CD4-positive, alpha-beta T cell treated with Interleukin-17A for 4 hours (primary cell): ENCODE results near the gene SLC25A41.
A peak's percentile ranks its signal among the peaks of the same experiment; 100 is the strongest.

Source experiments
- DNase-seq: peaks from one replicate; pipeline ENCODE4 v3.0.0-alpha.2; 2020; ENCODE audit warnings: mixed read lengths

Gene SLC25A41

DNA sequence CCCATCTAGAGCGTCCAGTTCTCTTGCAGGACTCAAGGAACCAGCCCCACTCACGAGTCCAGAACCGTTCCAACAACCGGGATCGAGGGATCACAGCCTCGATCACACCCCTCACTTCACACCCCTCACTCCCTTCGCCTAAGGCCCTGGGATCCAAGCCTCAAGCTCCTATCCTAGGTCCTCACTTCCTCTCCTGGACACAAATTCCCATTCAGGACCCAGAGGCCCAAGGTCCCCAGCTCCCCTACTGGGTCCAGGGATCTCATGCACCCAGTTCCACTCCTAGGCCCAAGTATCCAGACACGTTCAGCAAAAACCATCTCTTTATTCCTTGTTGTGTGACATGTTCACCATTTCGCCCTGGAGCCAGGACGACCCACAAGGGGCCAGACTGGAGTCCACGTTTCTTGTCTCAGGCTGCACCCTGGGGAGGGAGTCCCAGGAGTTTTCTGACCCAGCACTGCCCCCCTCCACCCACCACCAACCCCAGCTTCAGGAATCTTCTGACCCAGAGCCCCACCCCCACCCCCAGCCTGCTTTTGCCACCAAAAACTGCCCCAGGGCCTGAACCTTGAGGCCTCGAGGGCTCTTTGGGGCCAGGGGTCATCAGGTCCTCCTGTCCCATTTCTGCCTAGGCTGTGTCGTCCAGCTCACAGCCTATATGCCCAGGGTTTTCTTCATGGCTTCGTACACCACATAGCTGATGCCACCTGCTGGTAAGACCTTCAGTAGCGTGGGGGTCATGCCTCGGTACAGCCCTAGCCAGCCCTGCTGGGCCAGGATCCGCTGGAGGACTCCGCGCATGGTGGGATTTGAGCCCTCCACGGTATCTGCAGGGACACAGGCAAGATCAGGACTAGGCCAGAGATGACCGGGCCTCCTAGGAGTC is 7.6 kb downstream of the SLC25A41 start:
- peak; percentile 18 for DNase-seq

DNA sequence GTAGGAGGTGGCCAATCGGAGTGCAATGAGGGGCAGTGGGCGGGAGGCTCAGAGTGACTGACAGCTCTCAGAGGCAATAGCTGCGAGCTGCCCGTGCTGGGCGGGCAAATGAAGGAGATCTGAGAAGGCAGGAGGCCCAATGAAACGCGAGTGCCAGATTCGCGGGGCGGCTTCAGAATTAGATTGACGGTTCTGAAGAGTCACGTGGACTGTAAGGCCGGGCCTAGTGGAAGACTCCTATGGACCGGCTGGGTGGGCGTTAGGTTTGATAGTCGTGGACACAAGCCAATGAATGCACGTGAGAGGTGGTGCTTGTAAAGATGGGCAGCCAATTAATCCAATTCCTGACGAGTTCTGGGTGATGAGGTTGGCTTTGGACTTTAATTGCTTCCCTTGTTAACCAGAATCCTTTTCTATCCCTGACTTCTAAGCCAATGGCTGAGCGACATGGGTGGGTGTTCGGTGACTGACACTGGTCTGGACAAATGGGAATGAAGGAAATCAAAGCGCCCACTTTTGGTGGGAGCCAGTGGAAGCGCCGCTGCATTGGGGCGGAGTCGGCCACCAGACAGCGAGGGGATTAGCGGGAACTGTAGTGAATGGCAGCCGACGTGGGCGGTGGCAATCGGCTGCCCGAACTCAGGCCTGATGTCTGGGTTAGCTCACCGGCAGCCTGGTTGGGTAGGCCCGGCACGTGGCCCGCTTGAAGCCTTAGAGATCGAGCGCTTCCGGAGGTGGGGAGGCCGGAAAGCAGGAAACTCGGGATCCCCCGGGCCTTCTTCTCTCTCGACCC is 8.4 kb downstream of the SLC25A41 start:
- DNase-seq, result peak; percentile 98

DNA sequence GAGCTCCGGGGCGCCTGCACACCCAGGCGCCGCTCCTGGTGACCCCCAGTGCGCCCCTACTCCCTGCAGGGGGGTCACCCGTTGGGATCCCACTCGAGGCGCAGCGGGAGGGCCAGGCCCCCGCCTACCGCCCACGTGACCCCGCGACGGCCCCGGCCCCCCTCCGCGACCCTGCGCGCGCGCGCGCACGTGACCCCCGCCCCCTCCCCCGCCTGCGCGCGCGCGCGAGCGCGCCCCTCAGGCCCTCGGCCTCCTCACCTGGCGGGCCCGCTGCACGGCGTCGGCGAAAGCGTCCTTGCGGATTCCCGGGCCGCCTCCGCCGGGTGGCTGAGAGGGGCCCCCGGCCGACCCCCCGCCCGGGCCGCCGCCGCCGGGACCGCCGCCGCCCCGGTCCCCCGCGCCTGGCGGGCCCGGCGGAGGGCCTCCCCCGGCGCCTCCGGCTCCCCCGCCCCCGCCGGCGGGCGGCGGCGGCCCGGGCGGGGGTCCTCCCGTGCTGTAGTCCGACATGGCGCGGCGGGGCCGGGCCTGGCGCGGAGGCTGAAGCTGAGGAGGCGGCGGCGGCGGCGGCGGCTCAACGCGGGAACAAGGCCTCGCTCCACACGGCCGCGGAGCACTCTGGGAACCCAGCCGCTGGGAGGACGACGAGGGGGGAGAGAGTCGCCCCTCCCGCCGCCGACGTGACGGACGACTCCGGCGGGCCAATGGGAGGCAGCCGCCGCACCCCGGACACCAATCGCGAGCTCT is 9.2 kb downstream of the SLC25A41 start, which contains the start of gene KHSRP:
KHSRP (minus strand) TSS at position 617 of the 744 bp plus-strand sequence; CDS start at position 507, 110 bp downstream.
- DNase-seq, result peak; percentile 37

DNA sequence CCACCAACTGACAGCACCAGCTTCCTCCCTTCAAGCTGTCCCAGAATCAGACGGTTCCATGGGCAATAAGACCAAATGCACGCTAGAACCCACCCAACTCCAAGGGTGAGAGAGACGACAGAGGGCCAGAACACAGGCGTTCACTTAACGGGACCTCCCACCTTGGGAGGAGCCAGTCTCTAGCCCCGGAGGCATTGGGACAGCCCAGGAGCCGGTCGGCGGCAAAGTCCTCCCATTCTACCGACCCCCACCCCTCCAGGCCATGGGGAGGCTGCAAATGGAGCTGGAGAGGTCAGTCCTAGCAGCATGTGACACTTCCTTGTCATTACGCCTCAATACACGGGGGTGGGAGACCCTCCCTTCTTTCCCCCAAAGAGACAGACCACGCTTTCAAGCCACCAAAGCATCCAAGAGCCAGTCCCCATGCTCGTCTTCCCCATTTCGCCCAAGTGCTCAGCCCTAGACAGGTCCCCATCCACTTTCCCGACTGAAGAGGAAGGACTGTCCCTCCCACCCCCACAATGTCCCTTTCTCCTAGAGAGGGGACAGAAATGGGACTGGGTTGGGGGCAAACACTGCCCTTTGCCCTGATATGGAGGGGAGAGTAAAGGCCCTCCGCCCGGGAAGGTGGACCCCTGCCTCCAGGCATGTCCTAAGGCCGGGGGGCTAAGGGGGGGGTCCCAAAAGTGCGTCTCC is 9.9 kb downstream of the SLC25A41 start:
- DNase-seq, result peak; percentile 24

DNA sequence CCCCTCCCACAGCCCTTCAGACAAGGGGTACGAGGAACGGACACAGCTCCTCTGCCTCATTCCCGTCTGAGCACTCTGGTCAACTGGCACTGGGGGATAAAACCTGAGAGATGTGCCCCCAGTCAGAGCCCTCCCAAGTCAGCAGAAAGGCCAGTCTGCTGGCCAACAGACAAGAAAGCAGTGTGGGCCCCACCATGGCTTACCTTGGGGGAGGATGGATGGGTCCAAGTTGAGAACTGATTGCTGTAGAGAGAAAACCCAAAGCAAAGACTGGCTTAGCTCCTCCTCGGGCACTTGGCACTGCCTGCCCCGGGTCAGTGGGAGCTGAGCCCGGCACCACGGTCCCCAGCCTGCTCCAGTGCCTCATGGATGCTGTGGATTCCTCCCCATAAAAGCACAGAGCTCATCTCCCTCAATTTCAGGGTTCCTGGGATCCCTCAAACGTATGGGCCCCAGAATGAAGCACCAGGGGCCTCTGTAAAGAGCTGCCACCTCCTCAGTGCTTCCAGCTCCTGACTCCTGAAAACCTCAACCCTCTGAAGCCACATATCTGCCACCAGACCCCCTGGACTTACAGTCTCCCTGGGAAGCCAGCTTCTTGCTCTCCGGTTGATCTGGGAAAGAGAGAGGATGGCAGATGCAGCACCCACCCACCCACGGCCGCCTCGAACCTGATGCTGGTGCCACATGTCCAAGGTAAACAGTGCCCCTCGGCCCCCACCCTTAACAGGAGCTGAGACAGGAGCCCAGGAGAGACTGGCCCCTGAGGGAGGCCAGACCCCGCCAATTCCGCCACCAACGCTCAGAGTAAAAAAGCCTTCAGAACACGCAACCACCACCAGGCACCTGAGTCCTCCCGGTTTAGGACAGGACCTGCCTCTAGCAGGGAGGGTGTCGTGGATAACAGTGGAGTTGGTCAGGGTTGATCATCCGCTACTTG is 12.2 kb downstream of the SLC25A41 start:
- no peak for DNase-seq

DNA sequence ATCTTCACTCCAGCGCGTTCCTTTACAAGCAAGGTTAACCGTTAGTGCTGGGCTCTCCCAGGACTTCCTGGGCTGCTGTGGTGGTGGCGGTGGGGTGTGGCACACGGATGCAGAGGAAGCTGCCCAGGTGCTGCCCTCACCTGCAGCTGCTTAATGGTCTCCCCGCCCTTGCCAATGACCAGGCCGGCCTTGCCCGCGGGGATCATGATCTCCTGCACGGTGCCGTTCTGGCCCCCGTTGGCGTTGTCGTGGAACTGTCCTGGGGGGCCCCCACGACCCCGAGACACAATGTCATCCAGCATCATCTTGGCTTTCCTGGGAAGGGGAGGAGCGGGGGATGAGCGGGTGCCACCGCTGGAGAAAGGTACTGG is 15.0 kb downstream of the SLC25A41 start:
- no peak for DNase-seq

DNA sequence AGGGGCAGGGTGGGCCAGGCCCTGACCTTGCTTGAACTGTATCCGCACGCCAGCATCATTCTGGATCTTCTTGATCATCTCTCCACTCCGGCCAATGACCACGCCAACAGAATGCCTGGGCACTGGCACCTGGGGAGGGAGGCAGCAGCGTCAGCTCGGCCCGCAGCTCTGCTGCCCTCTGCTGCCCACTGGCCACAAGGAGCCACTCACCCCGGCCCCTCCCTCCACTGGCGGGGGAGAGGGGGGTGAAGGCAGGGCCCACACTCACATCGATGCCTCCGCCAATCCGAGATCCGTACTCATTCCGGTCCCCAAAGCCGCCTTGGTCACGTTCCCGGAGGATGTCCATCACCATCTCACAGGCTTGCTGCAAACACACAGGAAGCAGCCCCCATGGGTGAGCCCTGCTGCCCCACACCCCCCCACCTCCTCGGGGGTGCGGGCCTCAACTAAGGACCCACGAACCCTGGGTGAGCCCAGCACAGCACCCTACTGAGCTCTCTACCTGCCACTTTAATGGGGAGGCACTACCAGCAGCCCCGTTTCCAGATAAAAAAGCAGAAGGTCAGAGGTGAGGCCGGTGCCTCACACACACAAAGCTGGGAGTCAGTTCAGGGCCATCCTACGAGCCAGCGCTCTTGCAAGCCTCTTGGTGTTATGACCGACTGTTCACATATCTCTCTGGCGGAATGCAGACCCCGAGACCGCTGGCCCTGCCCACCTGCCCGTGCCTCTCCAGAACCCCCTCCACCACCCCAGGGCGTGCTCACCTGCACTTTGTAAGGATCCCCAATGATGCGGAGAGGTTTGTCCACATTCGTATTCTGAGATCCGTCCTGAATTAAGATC is 15.6 kb downstream of the SLC25A41 start:
- DNase-seq, result no peak

DNA sequence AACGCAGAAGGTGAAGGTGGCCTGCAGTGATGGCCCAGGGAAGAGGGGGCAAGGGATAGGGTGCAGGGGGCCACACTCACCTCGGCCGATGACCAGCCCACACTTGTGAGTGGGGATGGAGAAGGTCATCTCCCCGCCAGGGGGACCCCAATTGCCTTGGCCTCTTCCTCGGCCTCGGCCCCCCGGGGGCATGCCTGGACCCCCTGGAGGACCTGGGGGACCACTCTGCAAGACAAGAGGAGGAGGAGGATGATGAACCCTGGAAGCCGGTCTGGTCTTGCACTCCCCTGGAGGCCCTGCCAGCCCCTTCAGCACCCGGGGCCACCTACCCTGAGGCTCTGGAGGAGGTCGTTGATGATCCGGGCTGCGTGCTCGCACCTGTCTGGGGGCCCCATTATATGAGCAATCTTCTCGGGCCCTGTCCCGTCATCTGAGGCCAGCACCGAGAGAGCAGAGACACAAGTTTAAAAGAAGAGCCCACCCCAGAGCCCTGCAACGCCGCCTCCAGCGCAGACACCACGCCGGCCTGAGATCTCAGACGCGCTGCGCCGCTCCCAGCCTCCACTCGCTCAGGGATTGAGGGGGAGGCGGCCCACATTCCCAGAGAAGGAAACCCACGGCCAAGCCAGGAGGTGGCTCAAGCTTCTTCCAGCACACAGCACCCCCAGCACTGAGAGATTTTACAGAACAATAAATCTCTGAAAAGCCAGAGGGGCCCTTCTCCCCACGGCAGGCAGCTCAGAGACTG is 16.7 kb downstream of the SLC25A41 start:
- DNase-seq, result no peak

DNA sequence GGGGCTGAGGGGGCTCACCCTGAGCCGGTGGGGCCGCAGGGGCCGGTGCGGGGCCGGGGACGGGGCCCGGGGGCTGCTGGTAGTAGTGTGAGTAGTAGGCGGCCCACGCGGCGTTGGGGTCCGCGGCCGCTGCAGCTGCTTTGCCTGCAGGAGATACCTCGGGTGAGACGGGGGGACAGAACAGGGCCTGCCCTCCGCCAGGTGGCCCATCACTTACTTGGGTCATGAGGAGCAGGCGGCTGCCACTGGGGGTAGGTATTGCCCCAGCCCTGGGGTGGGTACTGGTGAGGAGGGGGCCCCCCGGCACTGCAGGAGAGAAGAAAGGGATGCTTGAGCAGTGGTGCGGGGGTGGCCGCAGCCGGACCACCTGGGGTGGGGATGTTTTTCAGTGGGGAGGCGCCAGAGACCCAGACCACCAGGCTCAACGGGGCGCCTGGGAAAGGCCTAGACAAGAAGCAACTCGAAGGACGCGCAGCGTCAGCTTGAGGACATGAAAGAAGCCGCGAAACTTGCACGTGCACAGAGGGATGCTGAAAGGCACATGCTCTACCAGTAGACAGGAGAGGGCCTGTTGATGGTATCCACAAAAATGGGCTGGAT is 17.9 kb downstream of the SLC25A41 start:
- DNase-seq, result no peak

DNA sequence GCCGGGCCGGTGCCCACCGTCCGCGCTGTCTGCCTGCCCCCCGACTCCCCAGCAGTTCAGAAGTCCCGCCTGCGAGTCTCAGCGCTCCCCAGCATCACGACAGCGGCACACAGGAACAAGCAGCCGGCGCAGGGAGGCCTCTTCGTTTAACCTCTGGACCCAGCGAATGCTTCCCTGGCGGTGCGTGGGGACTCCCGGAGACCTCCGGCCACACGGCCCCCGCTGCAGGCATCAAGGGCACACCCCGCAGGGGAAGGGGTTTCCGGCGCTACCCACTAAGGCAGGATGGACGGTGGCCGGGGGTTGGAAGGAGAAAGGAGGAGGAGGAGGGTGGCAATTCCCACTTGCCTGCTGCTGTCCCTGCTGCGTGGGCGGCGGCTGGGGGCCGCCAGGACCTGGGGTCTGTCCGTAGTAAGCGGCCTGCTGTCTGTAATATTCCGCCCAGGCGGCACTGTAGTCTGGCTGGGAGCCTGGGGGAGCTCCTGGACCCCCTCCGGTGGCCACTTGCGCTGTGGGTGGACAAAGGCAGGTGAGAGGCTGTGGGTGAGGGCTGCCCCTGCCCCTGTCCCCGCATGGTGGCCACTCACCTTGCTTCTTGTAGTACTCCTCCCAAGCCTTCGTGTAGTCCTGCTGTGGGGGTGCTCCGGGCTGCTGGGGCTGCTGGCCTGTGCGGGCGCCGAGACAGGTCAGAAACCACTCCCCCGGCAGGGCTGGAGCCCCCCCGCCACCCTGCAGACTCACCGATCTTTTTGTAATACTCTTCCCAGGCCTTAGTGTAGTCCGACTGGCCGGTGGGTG is 18.6 kb downstream of the SLC25A41 start:
- DNase-seq, result no peak

DNA sequence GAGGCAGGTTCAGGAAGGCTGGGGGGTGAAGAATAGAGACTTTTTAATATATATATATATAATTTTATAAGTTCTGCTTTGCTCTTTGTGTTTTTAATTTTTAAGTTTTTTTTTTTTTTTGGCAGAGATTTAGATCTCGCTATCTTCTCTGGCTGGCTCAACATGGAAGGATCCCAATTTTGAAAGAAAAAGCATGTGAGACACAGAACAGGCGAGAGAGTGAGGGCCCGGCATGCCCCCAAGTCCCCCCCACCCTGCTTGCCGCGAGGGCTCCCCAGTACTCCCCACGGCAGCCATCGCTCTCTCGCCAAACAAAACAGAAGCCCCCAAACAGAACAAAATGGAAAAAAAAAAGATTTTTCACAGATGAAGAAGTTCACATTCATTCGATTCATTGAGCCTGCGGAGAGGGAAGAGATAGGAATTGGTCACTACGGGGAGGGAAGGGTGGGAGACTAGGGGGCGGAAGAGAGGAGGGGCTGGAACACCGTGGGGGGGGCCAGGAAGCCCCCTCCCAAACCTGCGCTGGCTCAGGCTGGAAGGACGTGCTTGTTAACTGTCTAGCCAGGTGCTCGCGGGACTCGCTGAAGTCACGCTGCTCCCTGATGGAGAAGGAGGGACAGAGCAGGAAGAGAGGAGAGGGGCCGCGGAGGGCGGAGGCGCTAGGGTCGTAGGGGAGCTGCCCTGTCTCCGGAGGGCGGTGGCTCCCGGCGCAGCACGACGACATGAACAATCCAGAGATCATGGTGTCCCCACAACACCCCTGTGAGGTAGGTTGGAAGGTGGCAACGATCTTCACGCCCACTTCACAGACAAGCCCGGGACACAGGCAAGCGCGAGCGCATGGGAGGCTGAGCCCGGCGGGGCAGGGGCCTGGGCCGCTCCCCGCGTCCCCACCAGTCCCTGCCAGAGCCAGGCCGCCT is 19.6 kb downstream of the SLC25A41 start:
- no peak for DNase-seq

DNA sequence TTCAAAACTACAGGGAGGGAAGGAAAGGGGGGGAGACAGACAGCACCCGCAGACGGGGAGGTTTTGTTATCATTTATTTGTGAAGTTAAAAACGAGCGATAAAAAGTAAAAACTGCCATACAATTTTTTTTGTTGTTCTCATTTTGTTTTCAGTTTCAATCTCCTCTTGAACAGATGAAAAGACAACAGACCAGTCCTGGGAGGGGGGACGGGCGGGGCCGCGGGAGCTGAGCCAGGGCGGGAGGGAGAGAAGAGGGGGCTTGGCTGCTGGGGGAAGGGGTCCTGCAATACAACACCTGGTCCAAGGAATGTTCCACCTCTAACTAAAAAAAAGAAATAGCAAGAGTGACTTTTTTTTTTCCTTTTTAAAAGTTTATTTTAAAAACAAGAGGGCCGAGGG is 20.3 kb downstream of the SLC25A41 start:
- no peak for DNase-seq

DNA sequence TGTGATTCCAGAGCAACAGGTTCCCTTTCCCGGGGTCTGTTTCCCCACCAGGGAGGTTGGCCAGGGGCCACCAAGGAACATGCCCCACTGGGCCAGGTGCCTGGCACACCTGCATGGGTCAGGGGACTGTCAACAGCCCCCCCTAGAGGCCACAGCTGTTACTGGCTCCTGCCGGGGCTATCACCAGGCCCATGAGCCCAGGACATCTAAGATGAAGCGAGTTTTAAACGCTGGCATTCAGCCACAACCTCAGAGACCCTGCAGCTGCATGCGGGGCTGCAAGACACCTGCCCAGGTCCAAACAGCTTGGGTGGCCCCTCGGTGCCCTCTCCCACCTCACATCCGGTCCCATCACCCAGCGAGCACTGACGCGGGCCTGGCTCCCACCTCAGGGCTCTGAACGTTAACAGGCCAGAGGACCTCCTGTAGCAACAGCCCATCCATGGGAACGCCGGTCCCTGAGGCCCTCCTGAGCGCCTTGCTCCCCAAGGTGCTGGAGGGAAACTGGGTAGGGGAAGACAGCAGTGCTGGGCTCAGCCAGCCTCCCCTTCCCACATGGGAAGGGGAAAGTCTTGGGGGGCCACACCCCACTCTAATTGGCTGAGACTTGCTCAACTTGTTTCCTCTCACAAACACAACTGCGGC is 21.0 kb downstream of the SLC25A41 start:
- DNase-seq, result peak; percentile 67

DNA sequence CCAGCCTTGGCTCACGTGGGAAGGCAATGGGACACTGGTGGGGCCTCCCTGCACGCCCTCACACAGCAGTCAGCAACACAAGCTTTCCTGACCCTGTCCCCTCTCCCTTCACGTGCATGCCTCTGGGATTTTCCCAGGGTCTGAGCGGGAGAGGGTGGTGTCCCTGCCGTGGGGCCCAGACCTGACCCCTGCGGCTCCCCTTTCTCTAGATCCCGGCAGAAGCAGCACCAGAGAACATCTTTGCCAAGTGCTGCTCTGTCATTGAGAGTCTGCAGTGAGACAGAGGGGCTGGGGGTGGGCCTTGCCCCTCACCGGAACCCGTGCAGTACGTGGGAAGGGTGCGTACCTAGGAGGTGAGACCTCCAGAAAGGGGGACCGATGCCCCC is 21.5 kb downstream of the SLC25A41 start:
- no peak for DNase-seq

DNA sequence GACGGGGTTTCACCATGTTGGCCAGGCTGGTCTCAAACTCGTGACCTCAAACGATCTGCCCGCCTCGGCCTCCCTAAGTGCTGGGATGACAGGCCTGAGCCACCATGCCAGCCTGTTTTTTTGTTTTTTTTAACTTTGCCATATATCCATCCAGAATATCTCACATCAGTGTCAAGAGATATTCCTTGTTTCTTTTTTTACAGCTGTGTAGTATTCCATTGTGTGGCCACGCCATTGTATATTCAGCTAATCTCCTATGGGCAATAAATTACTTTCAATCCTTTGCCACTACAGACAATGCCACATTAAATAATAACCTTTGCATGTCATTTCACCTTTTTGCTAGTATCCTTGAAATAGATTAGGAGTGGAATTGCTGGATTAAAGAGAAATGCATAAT is 24.2 kb downstream of the SLC25A41 start:
- no peak for DNase-seq

DNA sequence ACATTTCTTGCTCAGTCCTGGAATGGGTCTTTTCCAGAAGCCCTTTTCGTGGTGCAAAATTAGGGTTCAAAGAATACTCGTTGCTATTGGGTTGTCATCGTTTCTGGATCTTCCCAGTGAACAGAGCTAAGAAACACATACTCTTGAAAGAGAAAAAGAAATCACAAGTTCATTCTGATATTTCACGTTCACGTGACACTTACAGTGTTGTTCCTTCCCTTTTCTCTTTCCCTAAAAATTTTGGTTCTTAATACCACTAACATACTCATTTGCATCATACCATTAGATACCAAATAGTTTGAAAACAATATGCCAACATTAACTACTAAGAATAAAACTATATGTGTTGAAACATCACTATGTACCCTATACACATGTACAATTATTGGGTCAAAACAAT is 27.2 kb downstream of the SLC25A41 start:
- no peak for DNase-seq
